Gastroesophageal sphincter (tissue), 3 donors: ENCODE measurements around the gene ANO2.

Experiments
- CTCF ChIP-seq, 4 experiments: fragments of 200-600 bp in 2 of 4; fragments of 450-650 bp in 2 of 4; sonication (generic) in 1 of 4; IDR thresholded peaks; one replicate each; pipeline ENCODE4 v1.5.1; 2017 to 2019; ENCODE audit warnings: antibody characterized with exemption in 4 of 4, mild to moderate bottlenecking in 2 of 4, moderate library complexity in 2 of 4
- POLR2A ChIP-seq, 2 donors: fragments of 450-650 bp; IDR thresholded peaks; one replicate each; pipeline ENCODE4 v1.6.1; 2017; ENCODE audit warnings: antibody characterized with exemption in 2 of 2, mild to moderate bottlenecking in 2 of 2, moderate library complexity in 1 of 2

DNA sequence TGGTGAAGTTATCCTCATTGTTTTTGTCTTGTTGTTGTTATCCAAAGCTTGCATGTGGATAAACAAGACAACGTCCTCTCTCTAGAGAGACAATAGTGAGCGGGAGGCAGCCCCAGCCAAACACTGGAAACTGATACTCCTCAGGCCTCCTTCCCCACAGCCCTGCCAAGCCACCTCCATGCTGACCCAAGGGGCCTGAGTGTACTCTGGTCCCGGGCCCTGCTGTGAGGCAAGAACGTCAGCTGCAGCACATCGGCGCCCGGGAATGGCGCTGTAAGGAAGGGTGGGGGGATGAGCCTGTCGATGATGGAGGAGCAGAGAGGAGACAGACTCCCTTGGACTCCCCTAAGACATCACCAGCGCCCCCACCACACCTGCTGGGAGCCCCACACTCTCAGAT lies 83.6 kb downstream of the ANO2 start:
- TF ChIP-seq POLR2A (IDR thresholded peaks at IDR 0.05) (no peak), CTCF (IDR thresholded peaks at IDR 0.05) (no peak)
